BJ (cell line): ENCODE results near the gene DDIAS. TPM values are rescaled to one million over a fixed set of nuclear protein-coding genes. Genes with fewer than 3 reads are reported as not detected.
"Not testable (repeated sequence)": the region's sequence is repeated elsewhere in the genome, so short reads cannot be mapped to it uniquely, and the experiment has no call there.

Experiments
- CTCF ChIA-PET: fragments of 350-600 bp; formaldehyde crosslinking; extraction: SDS; loops from one replicate; lab custom pipeline; 2021; ENCODE audit warnings: antibody characterized with exemption, inconsistent platforms; lab: Yijun Ruan, JAX
- POLR2A ChIA-PET: fragments of 300-600 bp; sonication (Branson Sonifier 250); formaldehyde crosslinking; extraction: SDS; loops from one replicate; lab custom pipeline; 2021; ENCODE audit warnings: antibody characterized with exemption; lab: Charles Lee
- DNase-seq: peaks from one replicate; pipeline ENCODE4 v3.0.0-alpha.2; 2011; ENCODE audit warnings: low read depth
- H3K27me3 ChIP-seq: 2 replicates; pipeline ENCODE4 v1.6.0; 2011; ENCODE audit warnings: low read length; ENCODE audit not compliant: control insufficient read depth, insufficient read depth
- H3K36me3 ChIP-seq: 2 replicates; pipeline ENCODE4 v1.5.1; 2011; ENCODE audit warnings: low read length; ENCODE audit not compliant: control insufficient read depth, insufficient read depth
- H3K4me3 ChIP-seq: 2 replicates; pipeline ENCODE4 v1.5.1; 2011; ENCODE audit warnings: low read depth, mild to moderate bottlenecking, control low read depth, low read length
- polyA plus RNA-seq: library from polyadenylated mRNA; depleted of rRNA; stranded (reverse); fragments of >200 nt; gene quantifications from 2 replicates; pipeline ENCODE4 v1.2.3, GENCODE V29; 2011
- TF ChIP-seq, protein P1 (sequence below): IDR thresholded peaks from 2 replicates; pipeline ENCODE4 v1.5.1; 2011; ENCODE audit warnings: low read depth, mild to moderate bottlenecking, control low read depth, inconsistent platforms, low read length, moderate library complexity; ENCODE audit not compliant: insufficient read depth

DDIAS gene
- polyA plus RNA-seq, 1 experiment, result 2.7 TPM

GRCh38 chr11:82942376-82942775, 40.8 kb downstream of the DDIAS start:
- H3K36me3 ChIP-seq, result no peaks in the 10 kb centered on the region
- ChIA-PET CTCF (interaction anchor here (1.9 kb wide), 1 partner anchor 15 kb away, joined by 4 read pairs; no protein-coding TSS in a partner anchor), POLR2A (no interaction called here)
- H3K4me3 ChIP-seq, result no peak overlapping the region
- no peak for DNase-seq
- TF ChIP-seq, protein P1, sequence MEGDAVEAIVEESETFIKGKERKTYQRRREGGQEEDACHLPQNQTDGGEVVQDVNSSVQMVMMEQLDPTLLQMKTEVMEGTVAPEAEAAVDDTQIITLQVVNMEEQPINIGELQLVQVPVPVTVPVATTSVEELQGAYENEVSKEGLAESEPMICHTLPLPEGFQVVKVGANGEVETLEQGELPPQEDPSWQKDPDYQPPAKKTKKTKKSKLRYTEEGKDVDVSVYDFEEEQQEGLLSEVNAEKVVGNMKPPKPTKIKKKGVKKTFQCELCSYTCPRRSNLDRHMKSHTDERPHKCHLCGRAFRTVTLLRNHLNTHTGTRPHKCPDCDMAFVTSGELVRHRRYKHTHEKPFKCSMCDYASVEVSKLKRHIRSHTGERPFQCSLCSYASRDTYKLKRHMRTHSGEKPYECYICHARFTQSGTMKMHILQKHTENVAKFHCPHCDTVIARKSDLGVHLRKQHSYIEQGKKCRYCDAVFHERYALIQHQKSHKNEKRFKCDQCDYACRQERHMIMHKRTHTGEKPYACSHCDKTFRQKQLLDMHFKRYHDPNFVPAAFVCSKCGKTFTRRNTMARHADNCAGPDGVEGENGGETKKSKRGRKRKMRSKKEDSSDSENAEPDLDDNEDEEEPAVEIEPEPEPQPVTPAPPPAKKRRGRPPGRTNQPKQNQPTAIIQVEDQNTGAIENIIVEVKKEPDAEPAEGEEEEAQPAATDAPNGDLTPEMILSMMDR, result no peak
- no peaks in the 10 kb centered on the region for H3K27me3 ChIP-seq

DNA sequence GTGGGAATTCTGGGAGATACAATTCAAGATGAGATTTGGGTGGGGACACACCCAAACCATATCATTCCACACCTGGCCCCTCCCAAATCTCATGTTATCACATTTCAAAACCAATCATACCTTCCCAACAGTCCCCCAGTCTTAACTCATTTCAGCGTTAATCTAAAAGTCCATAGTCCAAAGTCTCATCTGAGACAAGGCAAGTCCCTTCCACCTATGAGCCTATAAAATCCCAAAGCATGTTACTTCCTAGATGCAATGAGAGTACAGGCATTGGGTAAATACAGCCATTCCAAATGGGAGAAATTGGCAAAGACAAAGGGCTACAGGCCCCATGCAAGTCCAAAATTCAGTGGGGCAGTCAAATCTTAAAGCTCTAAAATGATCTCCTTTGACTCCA, 41.9 kb downstream of the DDIAS start:
- H3K4me3 ChIP-seq, H3K27me3 ChIP-seq, DNase-seq, H3K36me3 ChIP-seq, POLR2A ChIA-PET: not testable (repeated sequence)
- CTCF ChIA-PET, result interaction anchor here (1.9 kb wide), 1 partner anchor 16 kb away, joined by 4 read pairs; no protein-coding TSS in a partner anchor

DNA sequence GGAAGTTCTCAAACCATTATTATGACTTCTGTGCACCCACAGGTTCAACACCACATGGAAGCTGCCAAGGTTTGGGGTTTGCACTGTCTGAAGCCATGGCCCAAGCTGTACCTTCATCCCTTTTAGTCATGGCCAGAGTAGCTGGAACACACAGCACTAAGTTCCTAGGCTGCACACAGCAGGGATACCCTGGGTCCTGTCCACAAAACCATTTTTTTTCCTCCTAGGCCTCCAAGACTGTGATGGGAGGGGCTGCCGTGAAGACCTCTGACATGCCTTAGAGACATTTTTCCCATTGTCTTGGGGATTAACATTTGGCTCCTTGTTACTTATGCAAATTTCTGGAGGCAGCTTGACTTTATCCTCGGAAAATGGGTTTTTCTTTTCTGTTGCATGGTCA, 42.7 kb downstream of the DDIAS start:
- POLR2A ChIA-PET, result no interaction called here
- Histone ChIP-seq H3K36me3 (no peaks in the 10 kb centered on the region), H3K27me3 (no peaks in the 10 kb centered on the region), H3K4me3 (no peak overlapping the region)
- CTCF ChIA-PET, result no interaction called here
- DNase-seq, result no peak
- TF ChIP-seq, protein P1, result no peak

GRCh38 chr11:82945041-82945440, 43.5 kb downstream of the DDIAS start:
- H3K4me3 ChIP-seq, DNase-seq, H3K36me3 ChIP-seq, H3K27me3 ChIP-seq: not testable (repeated sequence)
- CTCF ChIA-PET, result interaction anchor here (1.1 to 1.7 kb wide), 3 partner anchors 10 to 18 kb away, joined by 5 read pairs; no protein-coding TSS in a partner anchor
- POLR2A ChIA-PET, result interaction anchor here (0.6 kb wide), 1 partner anchor 16 kb away, joined by 3 read pairs; no protein-coding TSS in a partner anchor

- no peak overlapping the region for H3K4me3 ChIP-seq
- no peak for DNase-seq
- CTCF ChIA-PET, result interaction anchor here (1.1 to 1.7 kb wide), 3 partner anchors 11 to 19 kb away, joined by 5 read pairs; no protein-coding TSS in a partner anchor
- TF ChIP-seq, protein P1, result no peak
- POLR2A ChIA-PET, result interaction anchor here (0.6 kb wide), 1 partner anchor 15 kb away, joined by 3 read pairs; no protein-coding TSS in a partner anchor
- H3K36me3 ChIP-seq, result no peaks in the 10 kb centered on the region
- no peaks in the 10 kb centered on the region for H3K27me3 ChIP-seq
These were observed 44.1 kb downstream of the DDIAS start for GRCh38 chr11:82945682-82946081.

GRCh38 chr11:82949352-82949751, 47.8 kb downstream of the DDIAS start:
- TF ChIP-seq, protein P1, result no peak
- CTCF ChIA-PET, result interaction anchor here (0.7 to 0.9 kb wide), 2 partner anchors 14 to 18 kb away, joined by 3 read pairs; no protein-coding TSS in a partner anchor
- POLR2A ChIA-PET, result no interaction called here
- Histone ChIP-seq H3K36me3 (no peaks in the 10 kb centered on the region), H3K27me3 (no peaks in the 10 kb centered on the region), H3K4me3 (no peak overlapping the region)
- no peak for DNase-seq

DNA sequence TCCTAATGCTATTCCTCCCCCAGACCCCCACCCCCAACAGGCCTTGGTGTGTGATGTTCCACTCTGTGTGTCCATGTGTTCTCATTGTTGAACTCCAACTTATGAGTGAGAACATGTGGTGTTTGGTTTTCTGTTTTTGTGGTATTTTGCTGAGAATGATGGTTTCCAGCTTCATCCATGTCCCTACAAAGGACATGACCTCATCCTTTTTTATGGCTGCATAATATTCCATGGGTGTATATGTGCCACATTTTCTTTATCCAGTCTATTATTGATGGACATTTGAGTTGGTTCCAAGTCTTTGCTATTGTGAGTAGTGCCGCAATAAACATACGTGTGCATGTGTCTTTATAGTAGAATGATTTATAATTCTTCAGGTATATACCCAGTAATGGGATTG, 49.0 kb downstream of the DDIAS start:
- H3K27me3 ChIP-seq, H3K4me3 ChIP-seq, CTCF ChIA-PET, H3K36me3 ChIP-seq, POLR2A ChIA-PET, DNase-seq: not testable (repeated sequence)

GRCh38 chr11:82955736-82956453, 54.4 kb downstream of the DDIAS start:
- CTCF ChIA-PET, result interaction anchor here (0.9 kb wide), 1 partner anchor 14 kb away, joined by 4 read pairs; no protein-coding TSS in a partner anchor
- H3K27me3 ChIP-seq, H3K4me3 ChIP-seq, POLR2A ChIA-PET, DNase-seq, H3K36me3 ChIP-seq: not testable (repeated sequence)
